PC-9 (cell line): Measurements from ENCODE around the gene BOD1. TPM values are rescaled to one million over a fixed set of nuclear protein-coding genes. Genes with fewer than 3 reads are reported as not detected.

Experiments used
- BruUV-seq: library from RNA; stranded (reverse); fragments of 400-500 nt; replicated peaks from 2 replicates; lab custom pipeline; 2021; lab: Mats Ljungman, UMichigan
- CTCF ChIA-PET: fragments of 300-600 bp; sonication (Branson Sonifier 250); formaldehyde crosslinking; loops from one replicate; lab custom pipeline; 2022; ENCODE audit warnings: antibody characterized with exemption; lab: Charles Lee
- POLR2A ChIA-PET: fragments of 300-600 bp; sonication (Branson Sonifier 250); formaldehyde crosslinking; loops from one replicate; lab custom pipeline; 2022; ENCODE audit warnings: antibody characterized with exemption; ENCODE audit not compliant: unreplicated experiment; lab: Charles Lee
- DNase-seq, 2 experiments: peaks; one replicate each; pipeline versions ENCODE4 v3.0.0 to v3.0.0-alpha.2; 2015 to 2022; ENCODE audit warnings: mixed read lengths in 1 of 2
- H2AFZ ChIP-seq: fragments of 200-600 bp; sonication (generic); 2 replicates; pipeline ENCODE4 v1.8.1; 2017; ENCODE audit warnings: antibody characterized with exemption
- H3F3A ChIP-seq: fragments of 200-600 bp; sonication (generic); 2 replicates; pipeline ENCODE4 v1.8.1; 2017; ENCODE audit warnings: antibody characterized with exemption, mild to moderate bottlenecking, low read depth; ENCODE audit not compliant: insufficient read depth
- H3K27ac ChIP-seq: fragments of 200-600 bp; sonication (generic); 2 replicates; pipeline ENCODE4 v1.6.1; 2016; ENCODE audit warnings: mixed run types
- H3K27me3 ChIP-seq: fragments of 200-600 bp; sonication (generic); 2 replicates; pipeline ENCODE4 v1.6.1; 2016; ENCODE audit warnings: low read depth, mixed run types; ENCODE audit not compliant: insufficient read depth
- H3K36me3 ChIP-seq: fragments of 200-600 bp; sonication (generic); 2 replicates; pipeline ENCODE4 v1.6.1; 2016; ENCODE audit warnings: low read depth, mixed run types
- H3K4me1 ChIP-seq: fragments of 200-600 bp; sonication (generic); replicated peaks from 2 replicates; pipeline ENCODE4 v1.6.1; 2016; ENCODE audit warnings: mixed run types; ENCODE audit not compliant: insufficient read depth
- H3K4me2 ChIP-seq: fragments of 200-600 bp; sonication (generic); 2 replicates; pipeline ENCODE4 v1.6.1; 2017; ENCODE audit warnings: mixed run types
- H3K4me3 ChIP-seq: fragments of 200-600 bp; sonication (generic); 2 replicates; pipeline ENCODE4 v1.6.1; 2016; ENCODE audit warnings: mixed run types
- H3K79me2 ChIP-seq: fragments of 200-600 bp; sonication (generic); 2 replicates; pipeline ENCODE4 v1.6.1; 2017; ENCODE audit warnings: low read depth, mixed run types
- H3K9me2 ChIP-seq: fragments of 200-600 bp; sonication (generic); 2 replicates; pipeline ENCODE4 v1.8.1; 2017; ENCODE audit warnings: mild to moderate bottlenecking; ENCODE audit not compliant: insufficient read depth
- H3K9me3 ChIP-seq: fragments of 200-600 bp; sonication (generic); 2 replicates; pipeline ENCODE4 v1.8.1; 2016; ENCODE audit warnings: low read depth; ENCODE audit not compliant: insufficient read depth
- H4K20me1 ChIP-seq: fragments of 200-600 bp; sonication (generic); 2 replicates; pipeline ENCODE4 v1.8.1; 2017; ENCODE audit not compliant: insufficient read depth
- CTCF ChIP-seq: fragments of 200-600 bp; sonication (generic); conservative IDR thresholded peaks from 2 replicates; pipeline ENCODE4 v1.6.1; 2017; ENCODE audit warnings: mixed run types, antibody characterized with exemption, mild to moderate bottlenecking, moderate library complexity
- EZH2 ChIP-seq: fragments of 200-600 bp; sonication (generic); IDR thresholded peaks from 2 replicates; pipeline ENCODE4 v1.8.0; 2017; ENCODE audit warnings: antibody characterized with exemption, low read depth
- intact Hi-C: fragments of 100-400 bp; cut with micrococcal nuclease; formaldehyde crosslinking; loops from one replicate; pipeline ENCODE4 v1.10.0; 2022; ENCODE audit not compliant: unreplicated experiment
- total RNA-seq: library from RNA; stranded (reverse); gene quantifications from 2 replicates; pipeline ENCODE4 v1.2.3, GENCODE V29; 2021

Gene BOD1
- total RNA-seq, 1 experiment from 2014 or later, result 73.2 TPM

GRCh38 chr5:173640156-173640804, 23.8 kb upstream of the BOD1 start:
- no peak overlapping the region for H2AFZ ChIP-seq
- no peak overlapping the region for H3K4me3 ChIP-seq
- ChIA-PET POLR2A (no interaction called here), CTCF (no interaction called here)
- H3K27ac ChIP-seq, result no peak overlapping the region
- no peaks in the 10 kb centered on the region for H3K9me3 ChIP-seq
- DNase-seq, result no peak
- H3F3A ChIP-seq, result no peaks in the 10 kb centered on the region; the same call in 1 of the 2 replicates
- H3K4me2 ChIP-seq, result no peak overlapping the region
- no peaks in the 10 kb centered on the region for H3K79me2 ChIP-seq
- H3K27me3 ChIP-seq, result no peaks in the 10 kb centered on the region
- H3K36me3 ChIP-seq, result no peaks in the 10 kb centered on the region
- no peaks in the 10 kb centered on the region for H4K20me1 ChIP-seq
- no peaks in the 10 kb centered on the region for H3K4me1 ChIP-seq
- BruUV-seq, result no TSS peak
- intact Hi-C loops, result no loop called here
- TF ChIP-seq EZH2 (no peak), CTCF (no peak)
- no peaks in the 10 kb centered on the region for H3K9me2 ChIP-seq

DNA sequence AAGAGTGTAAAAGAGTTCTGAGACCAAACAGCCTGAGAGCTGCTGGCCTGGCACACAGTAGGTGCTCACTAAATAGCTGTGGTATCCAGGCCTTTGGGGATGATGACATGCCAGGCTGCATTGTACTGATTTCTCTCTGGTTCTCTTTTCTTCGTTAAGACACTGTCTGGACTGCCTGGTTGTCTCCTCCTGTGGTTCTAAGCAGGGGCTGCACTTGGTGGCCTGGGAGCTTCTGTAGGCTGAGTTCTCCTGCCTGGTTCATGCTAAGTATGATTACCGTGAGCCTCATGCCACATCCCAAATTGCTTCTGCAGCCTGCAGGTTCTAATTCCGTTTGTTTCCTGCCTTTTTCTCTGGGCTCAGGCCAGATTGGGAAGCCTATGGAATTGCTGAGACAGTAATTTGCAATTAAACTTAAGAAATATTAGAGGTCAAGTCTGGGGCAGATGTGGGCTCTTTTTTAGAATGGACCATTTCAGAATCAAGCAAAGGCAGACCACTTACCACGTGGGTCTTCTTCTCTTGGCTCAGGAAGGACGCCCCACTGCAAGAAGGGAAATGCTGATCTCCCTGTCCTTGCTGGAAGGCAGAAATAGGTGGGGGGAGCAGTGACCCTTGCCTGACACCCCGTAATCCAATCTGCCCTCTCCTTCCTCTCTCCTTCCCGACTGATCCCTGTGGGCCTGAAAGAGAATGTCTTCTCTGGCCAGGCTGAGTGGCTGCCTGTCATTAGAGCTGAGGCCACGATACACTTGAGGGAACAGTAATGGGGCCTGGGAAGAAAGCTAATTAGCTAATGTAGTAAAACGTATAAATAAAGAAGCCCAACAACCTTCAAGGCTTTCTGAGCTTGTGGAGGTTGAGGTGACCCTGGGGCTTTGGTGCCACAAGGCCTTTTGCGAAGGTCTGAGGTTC, 21.9 kb upstream of the BOD1 start:
- H3K36me3 ChIP-seq, result no peaks in the 10 kb centered on the region
- H3K27me3 ChIP-seq, result no peaks in the 10 kb centered on the region
- no peaks in the 10 kb centered on the region for H4K20me1 ChIP-seq
- H2AFZ ChIP-seq, result no peak overlapping the region
- no peaks in the 10 kb centered on the region for H3K9me2 ChIP-seq
- POLR2A ChIA-PET, result no interaction called here
- no peak overlapping the region for H3K4me2 ChIP-seq
- CTCF ChIA-PET, result interaction anchor here (0.6 to 0.7 kb wide), 2 partner anchors 287 to 1155 kb away, joined by 3 to 6 read pairs; no protein-coding TSS in a partner anchor
- BruUV-seq, result no TSS peak
- no peak overlapping the region for H3K4me3 ChIP-seq
- no peaks in the 10 kb centered on the region for H3K9me3 ChIP-seq
- H3K4me1 ChIP-seq, result no peaks in the 10 kb centered on the region
- no peaks in the 10 kb centered on the region; the same call in 1 of the 2 replicates for H3F3A ChIP-seq
- H3K27ac ChIP-seq, result no peak overlapping the region
- TF ChIP-seq EZH2, result no peak
- TF ChIP-seq CTCF, result no peak
- intact Hi-C loops, result no loop called here
- H3K79me2 ChIP-seq, result no peaks in the 10 kb centered on the region
- no peak for DNase-seq

DNA sequence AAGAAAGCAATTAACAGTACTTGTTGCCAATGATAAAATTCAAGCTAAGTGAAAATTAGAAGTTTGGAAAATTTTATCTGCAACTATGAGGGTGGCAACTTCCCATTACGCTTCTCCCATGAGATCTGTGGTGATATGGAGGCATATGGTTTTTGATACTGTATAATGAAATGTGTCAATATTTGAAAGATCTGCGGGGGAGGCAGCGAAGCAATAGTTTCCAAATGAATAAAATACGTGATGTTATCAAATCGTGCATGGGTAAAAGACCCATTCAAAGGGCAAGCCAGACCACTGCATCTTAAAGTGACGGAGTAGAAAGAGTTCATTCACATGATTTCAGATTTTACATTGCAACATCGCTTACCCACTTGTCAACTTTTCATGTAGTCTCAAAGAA, 20.9 kb upstream of the BOD1 start:
- no peak overlapping the region for H3K4me3 ChIP-seq
- no peaks in the 10 kb centered on the region for H3K27me3 ChIP-seq
- H3K9me3 ChIP-seq, result no peaks in the 10 kb centered on the region
- H3K79me2 ChIP-seq, result no peaks in the 10 kb centered on the region
- H3K27ac ChIP-seq, result no peak overlapping the region
- no peak overlapping the region for H2AFZ ChIP-seq
- H3F3A ChIP-seq, result no peaks in the 10 kb centered on the region
- H4K20me1 ChIP-seq, result no peaks in the 10 kb centered on the region
- TF ChIP-seq CTCF (no peak), EZH2 (no peak)
- no peak for DNase-seq
- no peaks in the 10 kb centered on the region for H3K9me2 ChIP-seq
- H3K4me1 ChIP-seq, result no peaks in the 10 kb centered on the region
- intact Hi-C loops, result no loop called here
- BruUV-seq, result no TSS peak
- no peak overlapping the region for H3K4me2 ChIP-seq
- ChIA-PET CTCF (interaction anchor here (0.5 to 0.7 kb wide), 2 partner anchors 288 to 581 kb away, joined by 3 read pairs; no protein-coding TSS in a partner anchor), POLR2A (no interaction called here)
- no peaks in the 10 kb centered on the region for H3K36me3 ChIP-seq
